GM12875 (cell line): ENCODE data around the gene SLFN11.
"Not testable (repeated sequence)": the region's sequence is repeated elsewhere in the genome, so short reads cannot be mapped to it uniquely, and the experiment has no call there.

Experiments used
- H3K4me3 ChIP-seq: one replicate; pipeline ENCODE4 v1.5.1; 2011; ENCODE audit warnings: low read depth, low read length, control low read depth
- CTCF ChIP-seq: IDR thresholded peaks from 2 replicates; pipeline ENCODE4 v1.5.1; 2011; ENCODE audit warnings: low read depth, mild to moderate bottlenecking, control low read depth, inconsistent platforms, low read length, moderate library complexity, borderline replicate concordance; ENCODE audit not compliant: insufficient read depth

SLFN11 gene

GRCh38 chr17:35338230-35338629 is 35.2 kb downstream of the SLFN11 start:
- no peak for TF ChIP-seq CTCF
- H3K4me3 ChIP-seq, result no peak overlapping the region

GRCh38 chr17:35337364-35337763 is 36.1 kb downstream of the SLFN11 start:
- H3K4me3 ChIP-seq, result no peak overlapping the region
- TF ChIP-seq CTCF, result no peak

- H3K4me3 ChIP-seq, result not testable (repeated sequence)
Observed at GRCh38 chr17:35333578-35333977, 39.8 kb downstream of the SLFN11 start.

- no peak for TF ChIP-seq CTCF
- no peak overlapping the region for H3K4me3 ChIP-seq
Observed at GRCh38 chr17:35322749-35323148, 50.7 kb downstream of the SLFN11 start.

- H3K4me3 ChIP-seq, result no peak overlapping the region
- no peak for TF ChIP-seq CTCF
Observed at GRCh38 chr17:35315971-35316370, 57.5 kb downstream of the SLFN11 start.

GRCh38 chr17:35315283-35315682 is 58.1 kb downstream of the SLFN11 start:
- TF ChIP-seq CTCF, result no peak
- no peak overlapping the region for H3K4me3 ChIP-seq

GRCh38 chr17:35314415-35315216 is 58.8 kb downstream of the SLFN11 start:
- no peak overlapping the region for H3K4me3 ChIP-seq
- no peak for TF ChIP-seq CTCF
